Heart left ventricle (tissue), 16 donors: ENCODE measurements around the gene COG2. TPM values are rescaled to one million over a fixed set of nuclear protein-coding genes. Genes with fewer than 3 reads are reported as not detected.

Source experiments
- ATAC-seq, 4 donors: fragments of 200-7000 bp; cut with Tn5 transposase; one replicate each; pipeline ENCODE4 v1.9.1; 2020 to 2022; ENCODE audit warnings: moderate library complexity in 4 of 4, mild to moderate bottlenecking in 3 of 4, moderate number of reproducible peaks in 1 of 4
- DNase-seq, 5 donors: peaks; one replicate each; pipeline ENCODE4 v3.0.0-alpha.2; 2020
- H3K27ac ChIP-seq, 12 donors: fragments of 200-600 bp; sonication (generic) in 4 of 12; one replicate each; pipeline versions ENCODE4 v1.5.0 to v1.8.0; 2016 to 2022; ENCODE audit warnings: mild to moderate bottlenecking in 2 of 12
- H3K27me3 ChIP-seq, 9 donors: fragments of 200-600 bp; sonication (generic) in 2 of 9; one replicate each; pipeline versions ENCODE4 v1.5.1 to v1.8.0; 2016 to 2022; ENCODE audit warnings: mild to moderate bottlenecking in 3 of 9
- H3K36me3 ChIP-seq, 9 donors: fragments of 200-600 bp; sonication (generic) in 2 of 9; one replicate each; pipeline versions ENCODE4 v1.5.0 to v1.8.0; 2018 to 2022; ENCODE audit warnings: mild to moderate bottlenecking in 2 of 9
- H3K4me1 ChIP-seq, 12 donors: fragments of 200-600 bp; sonication (generic) in 4 of 12; one replicate each; pipeline versions ENCODE4 v1.5.0 to v1.8.0; 2016 to 2022; ENCODE audit warnings: mild to moderate bottlenecking in 3 of 12
- H3K4me3 ChIP-seq, 12 donors: fragments of 200-600 bp; sonication (generic) in 4 of 12; one replicate each; pipeline versions ENCODE4 v1.5.0 to v1.8.0; 2017 to 2022; ENCODE audit warnings: mild to moderate bottlenecking in 9 of 12, moderate library complexity in 4 of 12
- H3K9me3 ChIP-seq, 12 donors: fragments of 200-600 bp; sonication (generic) in 4 of 12; one replicate each; pipeline versions ENCODE4 v1.5.0 to v1.8.0; 2016 to 2022; ENCODE audit warnings: mild to moderate bottlenecking in 1 of 12
- CTCF ChIP-seq, 12 donors: fragments of 200-600 bp; sonication (generic) in 4 of 12; IDR thresholded peaks; one replicate each; pipeline versions ENCODE4 v1.5.0 to v1.8.0; 2018 to 2022; ENCODE audit warnings: antibody characterized with exemption in 12 of 12, mild to moderate bottlenecking in 5 of 12
- POLR2A ChIP-seq, 2 donors: fragments of 450-650 bp; IDR thresholded peaks; one replicate each; pipeline ENCODE4 v1.6.1; 2017; ENCODE audit warnings: antibody characterized with exemption in 2 of 2, mild to moderate bottlenecking in 2 of 2, moderate library complexity in 2 of 2
- WGBS, 4 donors: extraction: QIAGEN DNeasy Blood & Tissue Kit in 2 of 4; methylation state at CpG; one replicate each; pipeline versions ENCODE4 v1.1.5 to v1.1.7; 2013 to 2018; 5-methylcytosine and 5-hydroxymethylcytosine counted together
- intact Hi-C, 10 donors: fragments of 100-400 bp; cut with DNase I; formaldehyde crosslinking; loops; one replicate each; pipeline versions ENCODE4 v1.11.1 to v1.14.2; 2022
- polyA plus RNA-seq, 2 donors: library from polyadenylated mRNA; stranded (reverse); fragments of 200-250 nt; gene quantifications; one replicate each; pipeline ENCODE4 v1.2.3, GENCODE V29; 2013
- total RNA-seq, 9 donors: library from RNA; depleted of rRNA in 2 of 9; stranded (reverse); fragments of >200 nt in 2 of 9; fragmentation: NEBNext Ultra II Directional in 3 of 9; extraction: Animal tissue kit (Norgen Biotek cat#: 25700) in 3 of 9; gene quantifications; one replicate each; pipeline versions ENCODE4 v1.1.0 to v1.2.4, GENCODE V29; 2016 to 2023
- donor health status: ischemic (EF 13 %, LVEDD 7.1; RV severe dilation, severe dysfunction).
- donor health status: healthy with polysubstance abuse.
- donor health status: DM: no; HTN: yes; CAD: no.
- donor health status: DM: no; HTN: no; CAD: no.
- donor health status: ischemic (EF 25% LVEDD 6.9; RV normal size, moderate dysfunction).
- donor health status: ischemic (EF 25% LVEDD 5.7; RV mildly dilated, moderate dysfunction).
- donor health status: healthy.
- donor health status: DM: yes; HTN: yes; CAD: no.
- donor health status: ischemic (EF 35%, LVEDD 5.7; RV mildly dilated, moderate dysfunction).
- donor health status: nonischemic (EF 11% LVEDD 7.7; RV severe dilation, severe dysfunction).
- donor health status: DM: yes; HTN: yes; CAD: no.
- donor health status: PGD.
- donor health status: ischemic (EF 29% LVEDD 5.4; RV normal size, mild dysfunction).
- donor health status: nonischemic (EF 23%, LVEDD 6.1; RV moderate dilation, normal function).

The COG2 gene
- total and polyA plus RNA-seq, 11 donors = 9.2 to 31.4 (median 25.1) TPM

GRCh38 chr1:230621324-230622030, 20.8 kb upstream of the COG2 start:
- intact Hi-C loops = no loop called here
- no peaks in the 10 kb centered on the region for H3K4me1 ChIP-seq
- DNase-seq (no peak), ATAC-seq (no peak)
- H3K4me3 ChIP-seq = no peak overlapping the region
- 67 to 77% (median 71%) methylated on average over 6 to 7 of the region's 7 CpGs for WGBS, 4 donors
- no peaks in the 10 kb centered on the region for H3K36me3 ChIP-seq
- no peak overlapping the region for H3K27ac ChIP-seq
- TF ChIP-seq CTCF (IDR thresholded peaks at IDR 0.05) (no peak), POLR2A (IDR thresholded peaks at IDR 0.05) (no peak)
- H3K27me3 ChIP-seq = no peaks in the 10 kb centered on the region
- no peaks in the 10 kb centered on the region for H3K9me3 ChIP-seq

- WGBS, 4 donors = 61 to 76% (median 66%) methylated on average over 4 of the region's 4 CpGs
- intact Hi-C loops = no loop called here
- Histone ChIP-seq H3K36me3 (no peaks in the 10 kb centered on the region), H3K4me3 (no peak overlapping the region), H3K4me1 (no peaks in the 10 kb centered on the region), H3K9me3 (no peaks in the 10 kb centered on the region), H3K27ac (no peak overlapping the region), H3K27me3 (no peaks in the 10 kb centered on the region)
- no peak for TF ChIP-seq POLR2A (IDR thresholded peaks at IDR 0.05)
- no peak for TF ChIP-seq CTCF (IDR thresholded peaks at IDR 0.05)
- DNase-seq (no peak), ATAC-seq (no peak)
Measured at GRCh38 chr1:230622151-230622550, 20.1 kb upstream of the COG2 start.

- Histone ChIP-seq H3K4me1 (no peaks in the 10 kb centered on the region), H3K36me3 (no peaks in the 10 kb centered on the region), H3K9me3 (no peaks in the 10 kb centered on the region), H3K27me3 (no peaks in the 10 kb centered on the region), H3K4me3 (no peak overlapping the region), H3K27ac (no peak overlapping the region)
- WGBS, 4 donors = 92 to 95% (median 94%) methylated on average over 19 of the region's 19 CpGs
- no peak for DNase-seq
- TF ChIP-seq CTCF (IDR thresholded peaks at IDR 0.05) = no peak
- TF ChIP-seq POLR2A (IDR thresholded peaks at IDR 0.05) = no peak
- intact Hi-C loops = no loop called here
- no peak for ATAC-seq
Measured at GRCh38 chr1:230624097-230624713, 18.1 kb upstream of the COG2 start.

- TF ChIP-seq POLR2A (IDR thresholded peaks at IDR 0.05) (no peak), CTCF (IDR thresholded peaks at IDR 0.05) (no peak)
- DNase-seq (no peak), ATAC-seq (no peak)
- H3K27me3 ChIP-seq = no peaks in the 10 kb centered on the region
- no peak overlapping the region for H3K27ac ChIP-seq
- no peak overlapping the region for H3K4me3 ChIP-seq
- WGBS, 4 donors = 72 to 83% (median 80%) methylated on average over 2 of the region's 2 CpGs
- intact Hi-C loops = no loop called here
- no peaks in the 10 kb centered on the region for H3K9me3 ChIP-seq
- no peaks in the 10 kb centered on the region for H3K36me3 ChIP-seq
- no peaks in the 10 kb centered on the region for H3K4me1 ChIP-seq
Measured at GRCh38 chr1:230626232-230626631, 16.0 kb upstream of the COG2 start.
